Activated B cell treated with CpG ODN at 0.5 μM for 24 hours (primary cell): ENCODE measurements around the gene ALLC. TPM values are rescaled to one million over a fixed set of nuclear protein-coding genes. Genes with fewer than 3 reads are reported as not detected.

ENCODE experiments used
- ATAC-seq: fragments of 200-7000 bp; cut with Tn5 transposase; one replicate; pipeline ENCODE4 v1.10.0; 2021; ENCODE audit warnings: low read depth, mild to moderate bottlenecking, moderate library complexity
- CTCF ChIA-PET: fragments of 350-600 bp; sonication (Branson Sonifier 250); formaldehyde crosslinking; loops from one replicate; lab custom pipeline; 2021; ENCODE audit warnings: antibody characterized with exemption; lab: Charles Lee
- POLR2A ChIA-PET: fragments of 350-600 bp; sonication (Branson Sonifier 250); formaldehyde crosslinking; loops from one replicate; lab custom pipeline; 2021; ENCODE audit warnings: antibody characterized with exemption; lab: Charles Lee
- DNase-seq: peaks from one replicate; pipeline ENCODE4 v3.0.0; 2022
- H3K27ac Mint-ChIP-seq: one replicate; pipeline ENCODE4 v1.8.0; 2020; ENCODE audit warnings: mixed read lengths
- H3K27me3 Mint-ChIP-seq: one replicate; pipeline ENCODE4 v1.8.0; 2021; ENCODE audit warnings: mixed read lengths
- H3K36me3 Mint-ChIP-seq: one replicate; pipeline ENCODE4 v1.8.0; 2021; ENCODE audit warnings: low read depth, mixed read lengths
- H3K4me1 Mint-ChIP-seq: one replicate; pipeline ENCODE4 v1.8.0; 2021; ENCODE audit warnings: mixed read lengths
- H3K4me3 Mint-ChIP-seq: one replicate; pipeline ENCODE4 v1.8.0; 2020; ENCODE audit warnings: mild to moderate bottlenecking, mixed read lengths
- H3K9me3 Mint-ChIP-seq: one replicate; pipeline ENCODE4 v1.8.0; 2020; ENCODE audit warnings: mixed read lengths
- CTCF ChIP-seq: fragments of 200-600 bp; IDR thresholded peaks from one replicate; pipeline ENCODE4 v1.8.0; 2022; ENCODE audit warnings: antibody characterized with exemption, mild to moderate bottlenecking
- intact Hi-C: fragments of 100-400 bp; cut with micrococcal nuclease; formaldehyde crosslinking; loops from one replicate; pipeline ENCODE4 v1.15.1; 2024
- total RNA-seq: library from RNA; stranded (reverse); gene quantifications from 2 replicates; pipeline ENCODE4 v1.2.3, GENCODE V29; 2022

The ALLC gene
- total RNA-seq, 1 donor from 2014 or later = not detected

GRCh38 chr2:3639653-3640052 lies 18.3 kb upstream of the ALLC start:
- Mint-ChIP-seq H3K4me1 (no peaks in the 10 kb centered on the region), H3K36me3 (no peaks in the 10 kb centered on the region), H3K27me3 (peaks cover 3% of the 10 kb centered on the region), H3K27ac (no peak overlapping the region), H3K4me3 (no peak overlapping the region), H3K9me3 (no peaks in the 10 kb centered on the region)
- DNase-seq = no peak
- CTCF ChIA-PET = no interaction called here
- POLR2A ChIA-PET = no interaction called here
- no peak for ATAC-seq
- TF ChIP-seq CTCF = no peak
- intact Hi-C loops = no loop called here

GRCh38 chr2:3641181-3641580 lies 16.8 kb upstream of the ALLC start:
- no peak overlapping the region for H3K4me3 Mint-ChIP-seq
- H3K9me3 Mint-ChIP-seq = no peaks in the 10 kb centered on the region
- DNase-seq = no peak
- ATAC-seq = no peak
- intact Hi-C loops = no loop called here
- H3K27ac Mint-ChIP-seq = no peak overlapping the region
- peaks cover 3% of the 10 kb centered on the region for H3K27me3 Mint-ChIP-seq
- ChIA-PET CTCF (no interaction called here), POLR2A (no interaction called here)
- TF ChIP-seq CTCF = no peak
- no peaks in the 10 kb centered on the region for H3K4me1 Mint-ChIP-seq
- H3K36me3 Mint-ChIP-seq = no peaks in the 10 kb centered on the region

- DNase-seq (no peak), ATAC-seq (no peak)
- ChIA-PET CTCF (no interaction called here), POLR2A (no interaction called here)
- Mint-ChIP-seq H3K4me3 (no peak overlapping the region), H3K27me3 (no peaks in the 10 kb centered on the region), H3K27ac (no peak overlapping the region), H3K36me3 (no peaks in the 10 kb centered on the region), H3K9me3 (no peaks in the 10 kb centered on the region), H3K4me1 (no peaks in the 10 kb centered on the region)
- intact Hi-C loops = no loop called here
- TF ChIP-seq CTCF = no peak
These were observed 16.1 kb upstream of the ALLC start for GRCh38 chr2:3641841-3642421.

- TF ChIP-seq CTCF = no peak
- ATAC-seq (no peak), DNase-seq (peak; percentile 3)
- no peaks in the 10 kb centered on the region for H3K9me3 Mint-ChIP-seq
- no peaks in the 10 kb centered on the region for H3K27me3 Mint-ChIP-seq
- no peak overlapping the region for H3K27ac Mint-ChIP-seq
- no peaks in the 10 kb centered on the region for H3K36me3 Mint-ChIP-seq
- H3K4me1 Mint-ChIP-seq = no peaks in the 10 kb centered on the region
- ChIA-PET POLR2A (no interaction called here), CTCF (no interaction called here)
- H3K4me3 Mint-ChIP-seq = no peak overlapping the region
- intact Hi-C loops = no loop called here
These were observed 15.3 kb upstream of the ALLC start for GRCh38 chr2:3642521-3643215.

- TF ChIP-seq CTCF = no peak
- Mint-ChIP-seq H3K9me3 (no peaks in the 10 kb centered on the region), H3K36me3 (no peaks in the 10 kb centered on the region), H3K4me1 (no peaks in the 10 kb centered on the region), H3K4me3 (no peak overlapping the region), H3K27ac (no peak overlapping the region), H3K27me3 (no peaks in the 10 kb centered on the region)
- ChIA-PET POLR2A (no interaction called here), CTCF (no interaction called here)
- no peak for ATAC-seq
- peak; percentile 5 for DNase-seq
- intact Hi-C loops = no loop called here
These were observed 14.4 kb upstream of the ALLC start for GRCh38 chr2:3643371-3644245.
